NCI-H1436 treated with DMSO at 0.1 percent for 48 hours (cell line): ENCODE data around the gene SREK1.

Experiments used
- DNase-seq: peaks from one replicate; lab custom pipeline; 2025; lab: John Stamatoyannopoulos, UW

Gene SREK1

DNA sequence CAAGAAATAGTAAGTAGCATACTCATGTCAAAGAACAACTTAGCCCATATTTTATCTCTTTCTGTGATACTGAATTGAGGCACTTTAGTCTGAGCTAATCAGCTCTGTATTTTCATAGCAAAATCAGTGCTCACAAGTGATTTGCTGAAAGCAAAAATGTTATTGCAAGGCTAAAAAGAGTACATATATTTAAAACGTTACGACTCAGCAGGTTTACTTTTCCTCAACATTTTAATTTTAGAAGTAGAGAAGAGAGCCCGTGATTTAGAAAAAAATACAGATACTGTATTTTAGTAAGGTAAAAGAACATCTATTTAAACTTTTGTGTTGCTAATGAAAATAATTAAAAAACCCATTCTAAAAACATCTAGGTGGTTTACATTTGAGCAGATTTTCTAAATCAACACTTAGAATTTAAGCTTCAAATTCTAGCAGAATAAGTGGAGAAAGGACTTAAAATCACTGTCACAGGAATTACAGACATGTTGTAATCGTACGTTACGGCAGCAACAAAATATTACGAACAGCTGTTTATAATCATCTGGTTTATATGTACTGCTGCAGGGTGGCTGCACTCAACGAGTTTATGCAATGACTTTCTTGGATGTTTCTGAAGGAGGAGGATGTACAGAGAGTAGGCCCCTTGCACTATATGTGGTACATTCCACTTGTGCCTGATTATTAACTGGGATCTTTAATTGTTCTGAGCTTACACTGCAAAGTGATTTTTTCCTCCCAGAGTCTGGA lies 20.1 kb downstream of the SREK1 start:
- DNase-seq, result no peak

DNA sequence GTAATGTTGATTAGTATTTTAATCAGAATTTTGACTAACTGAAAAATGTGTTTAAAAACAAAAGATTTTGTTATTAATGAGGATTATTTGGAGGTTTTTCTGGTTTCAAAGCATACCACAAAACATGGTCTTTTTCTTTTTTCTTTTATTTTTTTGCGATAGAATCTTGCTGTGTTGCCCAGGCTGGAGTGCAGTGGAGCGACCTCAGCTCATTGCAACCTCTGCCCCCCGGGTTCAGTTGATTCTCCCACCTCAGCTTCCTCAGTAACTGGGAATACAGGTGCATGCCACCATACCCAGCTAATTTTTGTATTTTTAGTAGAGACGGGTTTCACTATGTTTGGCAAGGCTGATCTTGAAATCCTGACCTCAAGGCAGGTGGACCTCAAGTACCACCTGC lies 24.1 kb downstream of the SREK1 start:
- DNase-seq, result no peak

DNA sequence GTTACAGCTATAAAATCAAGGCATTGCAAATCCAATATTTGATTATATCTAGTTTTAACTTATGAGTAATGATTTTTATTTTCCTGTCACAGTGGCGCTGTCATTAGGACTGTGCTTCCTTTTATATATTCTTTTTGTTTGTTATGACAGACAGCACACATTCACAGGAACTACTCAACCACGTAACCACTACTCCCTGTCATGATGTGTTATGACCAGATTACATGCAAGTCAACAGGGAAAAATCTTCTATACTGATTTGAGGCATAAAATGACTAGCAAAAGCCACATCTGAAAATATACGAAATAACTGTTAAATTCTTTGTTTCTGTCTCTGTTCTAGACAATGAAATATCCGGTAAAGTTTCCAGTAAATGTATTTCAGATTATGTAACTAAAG lies 25.4 kb downstream of the SREK1 start:
- no peak for DNase-seq

DNA sequence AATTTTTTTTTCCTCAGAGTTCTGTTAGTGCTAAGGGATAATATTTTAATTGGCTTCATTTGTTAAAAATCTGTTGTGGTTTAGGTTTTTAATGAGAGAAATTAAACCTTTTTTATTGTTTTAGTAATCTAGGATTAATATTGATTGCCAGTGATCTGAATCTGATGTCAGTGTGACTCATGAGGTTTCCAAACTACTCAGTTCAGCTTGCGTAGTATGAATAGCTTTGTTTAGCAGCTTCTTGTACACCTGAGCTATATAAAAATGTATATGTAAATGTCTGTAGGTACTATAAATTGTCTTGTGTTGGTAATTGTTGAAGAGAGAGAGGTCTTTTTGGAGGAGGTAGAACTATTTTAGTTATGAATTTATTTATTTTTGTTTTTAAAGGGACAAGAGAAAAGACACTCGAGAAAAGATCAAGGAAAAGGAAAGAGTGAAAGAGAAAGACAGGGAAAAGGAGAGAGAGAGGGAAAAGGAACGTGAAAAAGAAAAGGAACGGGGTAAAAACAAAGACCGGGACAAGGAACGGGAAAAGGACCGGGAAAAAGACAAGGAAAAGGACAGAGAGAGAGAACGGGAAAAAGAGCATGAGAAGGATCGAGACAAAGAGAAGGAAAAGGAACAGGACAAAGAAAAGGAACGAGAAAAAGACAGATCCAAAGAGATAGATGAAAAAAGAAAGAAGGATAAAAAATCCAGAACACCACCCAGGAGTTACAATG lies 26.3 kb downstream of the SREK1 start:
- no peak for DNase-seq

GRCh38 chr5:66171349-66172344 lies 27.5 kb downstream of the SREK1 start:
- peak; percentile 3 for DNase-seq

DNA sequence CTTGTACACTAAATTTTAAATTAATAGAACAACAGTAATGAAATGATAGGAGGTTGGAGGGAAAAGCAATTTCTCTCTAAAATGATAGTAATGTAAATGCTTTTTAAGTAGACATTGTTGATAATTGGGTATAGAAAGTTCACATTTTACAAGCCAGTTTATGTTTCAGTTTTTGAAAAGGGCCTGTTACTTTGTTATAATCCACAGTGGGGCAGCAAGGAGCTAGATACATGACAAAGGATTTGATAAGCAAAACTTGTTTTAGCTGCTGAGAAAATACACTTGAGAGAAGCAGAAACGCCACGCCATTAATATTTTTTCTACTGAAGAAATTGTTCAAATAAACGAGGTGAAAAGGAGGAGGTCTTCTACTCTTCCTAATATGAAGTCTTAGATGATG lies 30.2 kb downstream of the SREK1 start:
- no peak for DNase-seq

- DNase-seq, result no peak
Measured at GRCh38 chr5:66178799-66179198, 34.7 kb downstream of the SREK1 start.

DNA sequence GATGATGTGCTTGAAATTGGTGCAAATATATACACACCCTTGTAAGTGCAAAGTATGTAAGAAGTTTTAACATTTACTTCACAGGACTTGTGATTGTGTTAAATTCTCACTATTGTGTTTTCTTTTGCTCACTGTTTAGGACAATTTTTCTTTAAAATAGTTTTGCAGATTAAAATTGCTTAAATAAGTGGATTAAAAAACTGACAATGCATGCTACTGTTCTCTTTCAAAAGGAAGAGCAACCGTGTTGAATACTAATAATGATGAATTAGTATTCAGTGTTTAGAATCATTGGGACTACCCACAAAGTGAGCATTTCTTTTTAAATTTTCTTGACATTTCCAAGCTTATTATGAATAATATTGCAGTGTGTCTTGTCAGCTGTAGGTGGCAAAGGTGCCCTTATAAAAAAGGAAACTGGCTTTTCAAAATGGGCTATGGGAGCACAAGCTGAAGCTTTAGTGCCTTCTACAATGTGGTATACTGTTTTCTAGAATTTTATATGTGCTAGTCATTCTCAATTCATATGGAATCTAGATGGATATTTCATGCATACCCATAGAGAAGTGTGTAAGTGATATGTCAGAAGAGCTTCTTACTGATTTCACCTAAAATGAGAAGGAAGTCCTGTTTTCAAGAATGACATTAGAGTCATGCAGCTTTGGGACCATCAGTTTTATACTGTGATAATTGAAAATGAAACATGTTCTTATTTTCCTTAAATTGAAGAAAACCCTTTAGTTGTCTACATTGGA lies 35.4 kb downstream of the SREK1 start:
- DNase-seq, result no peak

GRCh38 chr5:66180282-66181155 lies 36.4 kb downstream of the SREK1 start:
- no peak for DNase-seq

DNA sequence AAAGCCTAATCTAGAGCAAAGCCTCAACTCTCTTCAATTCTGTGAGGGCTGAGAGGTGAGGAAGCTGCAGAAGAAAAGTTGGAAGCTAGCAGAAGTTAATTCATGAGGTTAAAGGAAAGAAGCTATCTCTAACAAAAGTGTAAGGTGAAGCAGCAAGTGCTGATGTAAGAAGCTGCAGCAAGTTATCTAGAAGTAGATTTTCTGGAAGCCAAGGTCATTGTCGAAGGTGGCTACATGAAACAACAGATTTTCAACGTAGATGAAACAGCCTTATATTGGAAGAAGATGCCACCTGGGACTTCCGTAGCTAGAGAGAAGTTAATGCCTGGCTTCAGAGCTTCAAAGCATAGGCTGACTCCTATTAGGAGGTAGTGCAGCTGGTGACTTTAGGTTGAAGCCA lies 42.0 kb downstream of the SREK1 start:
- DNase-seq, result no peak

DNA sequence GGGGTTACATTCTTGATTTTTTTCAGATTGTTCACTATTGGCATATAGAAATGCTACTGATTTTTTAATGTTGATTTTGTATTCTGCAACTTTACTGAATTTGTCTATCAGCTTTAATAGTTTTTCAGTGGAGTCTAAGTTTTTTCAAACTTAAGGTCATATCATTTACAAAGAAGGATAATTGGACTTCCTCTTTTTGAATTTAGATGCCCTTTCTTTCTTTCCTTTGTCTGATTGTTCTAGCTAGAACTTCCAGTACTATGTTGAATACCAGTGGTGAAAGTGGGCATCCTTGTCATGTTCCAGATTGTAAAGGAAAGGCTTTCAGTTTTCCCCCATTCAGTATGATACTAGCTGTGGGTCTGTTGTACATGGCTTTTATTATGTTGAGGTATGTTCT lies 49.3 kb downstream of the SREK1 start:
- DNase-seq, result no peak

GRCh38 chr5:66197764-66198405 lies 53.8 kb downstream of the SREK1 start:
- DNase-seq, result no peak

- no peak for DNase-seq
Measured at GRCh38 chr5:66198837-66199236, 54.7 kb downstream of the SREK1 start.

DNA sequence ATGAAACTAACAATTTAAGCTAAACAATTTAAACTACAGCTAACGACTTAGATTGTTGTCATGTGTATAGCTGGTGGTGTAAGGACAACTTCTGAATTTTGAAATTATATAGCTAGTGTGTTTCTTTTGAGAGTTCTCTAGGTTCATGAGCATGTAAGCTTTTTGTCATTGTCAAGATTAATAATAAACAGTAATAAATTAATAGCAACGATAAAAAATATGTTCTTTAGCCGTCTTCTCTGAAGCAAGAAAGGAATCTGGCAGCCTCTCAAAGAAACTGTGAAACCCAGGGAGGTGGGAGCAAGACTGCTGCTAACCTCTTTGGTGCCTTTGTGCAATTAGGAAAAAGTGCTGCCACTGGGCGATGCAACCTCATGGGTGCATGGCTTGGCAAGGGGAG lies 59.4 kb downstream of the SREK1 start:
- DNase-seq, result no peak

- no peak for DNase-seq
Measured at GRCh38 chr5:66206465-66206864, 62.4 kb downstream of the SREK1 start.

DNA sequence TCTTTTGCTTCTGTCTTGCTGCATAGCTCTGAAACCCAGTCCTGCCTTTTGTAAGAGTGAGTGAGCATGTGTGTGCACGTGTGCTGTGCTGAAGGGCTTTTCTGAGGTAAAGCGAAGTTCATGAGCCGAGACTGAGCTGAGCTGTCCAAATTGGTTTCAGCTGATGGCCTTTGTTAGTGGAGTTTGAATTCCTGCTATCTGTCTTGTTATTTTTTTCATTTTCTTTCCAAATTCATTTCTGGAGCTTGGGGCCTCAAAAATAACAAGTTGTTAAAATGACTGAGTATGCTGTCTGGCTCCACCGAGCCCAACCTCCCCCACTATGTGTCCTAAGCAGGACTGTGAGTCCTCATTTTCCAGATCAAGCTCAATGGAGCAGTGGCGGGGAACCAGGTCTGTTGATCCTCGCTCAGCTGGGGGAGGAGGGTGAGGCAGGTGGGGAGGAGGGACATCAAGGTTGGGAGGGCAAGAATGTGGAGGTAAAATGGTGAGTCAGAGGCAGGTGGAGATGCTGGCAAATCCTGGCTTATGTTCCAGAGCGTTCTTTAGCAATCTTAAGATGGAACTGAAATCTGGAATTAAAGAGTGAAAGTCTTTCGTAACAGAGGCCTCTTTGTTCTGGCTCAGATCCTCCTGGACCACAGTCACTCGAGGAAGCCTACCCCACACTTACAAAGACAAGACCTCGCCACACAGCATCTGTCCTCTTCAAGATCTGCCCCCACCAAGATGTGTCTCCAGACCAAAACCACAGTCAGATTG lies 63.9 kb downstream of the SREK1 start:
- no peak for DNase-seq

DNA sequence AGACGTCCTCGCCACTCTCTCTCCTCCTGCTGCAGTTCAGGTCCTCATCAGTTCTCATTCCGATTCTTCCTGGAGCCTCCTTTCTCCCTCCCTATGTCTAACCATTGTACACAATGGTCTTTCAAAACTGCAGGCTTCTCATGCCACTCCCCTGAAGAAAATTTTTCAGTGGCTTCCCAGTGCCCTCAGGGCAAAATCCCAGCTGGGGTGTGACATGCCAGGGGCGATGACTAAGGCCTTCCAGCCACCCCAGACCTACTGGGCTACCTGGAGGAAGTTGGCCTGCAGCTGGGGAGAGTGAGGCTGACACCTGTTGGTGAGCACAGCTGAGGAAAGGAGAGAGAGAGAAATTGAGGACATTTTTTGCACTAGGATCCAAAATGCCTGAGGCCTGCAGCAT lies 65.2 kb downstream of the SREK1 start:
- no peak for DNase-seq

DNA sequence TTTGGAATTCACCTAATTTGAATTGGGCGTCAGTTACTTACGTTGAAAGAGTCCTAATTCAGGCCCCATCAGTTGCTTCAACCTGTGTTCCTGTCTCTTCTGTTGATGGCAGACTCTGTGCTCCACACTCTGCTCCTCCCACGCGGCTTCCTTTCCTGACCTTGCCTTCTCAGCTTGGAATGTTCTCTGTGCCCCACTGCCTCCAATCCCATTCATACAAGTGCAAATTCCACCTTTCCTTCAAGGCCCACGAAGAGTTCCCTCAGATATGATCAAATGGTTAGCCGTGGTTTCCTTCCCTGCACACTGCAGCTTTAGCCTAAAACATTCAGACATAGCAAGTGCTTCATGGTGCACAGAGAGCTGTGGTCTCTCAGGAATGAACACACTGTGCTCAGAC lies 65.7 kb downstream of the SREK1 start:
- DNase-seq, result no peak

- DNase-seq, result no peak
Measured at GRCh38 chr5:66213533-66213932, 69.4 kb downstream of the SREK1 start.

DNA sequence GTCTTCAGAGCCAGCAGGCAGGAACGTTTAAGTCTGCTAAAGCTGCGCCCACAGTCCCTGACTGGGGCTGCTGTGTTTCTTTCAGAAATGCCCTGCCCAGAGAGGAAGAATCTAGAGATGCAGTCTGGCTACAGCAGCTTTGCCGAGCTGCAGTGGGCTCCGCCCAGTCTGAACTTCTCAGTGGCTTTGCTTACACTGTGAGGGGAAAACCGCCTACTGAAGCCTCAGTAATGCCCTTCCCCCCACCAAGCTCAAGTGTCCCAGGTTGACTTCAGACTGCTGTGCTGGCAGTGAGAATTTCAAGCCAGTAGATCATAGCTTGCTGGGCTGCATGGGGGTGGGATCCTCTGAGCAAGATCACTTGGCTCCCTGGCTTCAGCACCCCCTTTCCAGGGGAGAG lies 78.4 kb downstream of the SREK1 start:
- DNase-seq, result no peak
